ENCODE results near the gene CTLA4.
"Not testable (repeated sequence)": the region's sequence is repeated elsewhere in the genome, so short reads cannot be mapped to it uniquely, and the experiment has no call there.

Gene CTLA4

GRCh38 chr2:203861607-203862006 lies 6.0 kb upstream of the CTLA4 start:
- no peak for ATAC-seq (replicated peaks)
- no peak overlapping the region for H3K27ac Mint-ChIP-seq
- H3K4me3 Mint-ChIP-seq = no peak overlapping the region

GRCh38 chr2:203869223-203870042 lies 1.9 kb downstream of the CTLA4 start:
- no peaks in the 10 kb centered on the region for H3K9me3 Mint-ChIP-seq
- H3K27me3 Mint-ChIP-seq = no peaks in the 10 kb centered on the region
- H3K4me1 Mint-ChIP-seq (ENCODE audit: low read depth in 2 of 2) = peaks cover 40 to 41% of the 10 kb centered on the region in 2 donors
- ATAC-seq (replicated peaks) (peak; percentile 87), DNase-seq (peak; percentile 30 to 47 (median 36))
- H3K4me3 Mint-ChIP-seq = peak overlapping the region; percentile 65 to 67
- peak overlapping the region; percentile 86 to 91 for H3K27ac Mint-ChIP-seq
- peaks cover 15% of the 10 kb centered on the region for H3K36me3 Mint-ChIP-seq (ENCODE audit: insufficient read depth)

More at GRCh38 chr2:203861607-203862006, 6.0 kb upstream of the CTLA4 start:
- H3K4me1 Mint-ChIP-seq (ENCODE audit: low read depth in 2 of 2) = peaks cover 9 to 17% of the 10 kb centered on the region in 2 donors
- no peaks in the 10 kb centered on the region for H3K27me3 Mint-ChIP-seq
- no peaks in the 10 kb centered on the region for H3K36me3 Mint-ChIP-seq (ENCODE audit: insufficient read depth)
- DNase-seq = no peak
- no peaks in the 10 kb centered on the region for H3K9me3 Mint-ChIP-seq

GRCh38 chr2:203870481-203870880 lies 2.9 kb downstream of the CTLA4 start:
- H3K36me3 Mint-ChIP-seq (ENCODE audit: insufficient read depth) = peaks cover 15% of the 10 kb centered on the region

GRCh38 chr2:203870941-203871340 lies 3.4 kb downstream of the CTLA4 start:
- DNase-seq = no peak
- ATAC-seq (replicated peaks) = no peak
- peaks cover 18% of the 10 kb centered on the region for H3K36me3 Mint-ChIP-seq (ENCODE audit: insufficient read depth)
- H3K27ac Mint-ChIP-seq = peak overlapping the region; percentile 16 to 57
- no peaks in the 10 kb centered on the region for H3K27me3 Mint-ChIP-seq
- H3K4me1 Mint-ChIP-seq (ENCODE audit: low read depth in 2 of 2) = peaks cover 44 to 48% of the 10 kb centered on the region in 2 donors
- no peaks in the 10 kb centered on the region for H3K9me3 Mint-ChIP-seq
- H3K4me3 Mint-ChIP-seq = peak overlapping the region in 1 of 2 donors; percentile 45

More at GRCh38 chr2:203870481-203870880, 2.9 kb downstream of the CTLA4 start:
- Mint-ChIP-seq H3K27ac (peak overlapping the region; percentile 86 to 91), H3K9me3 (no peaks in the 10 kb centered on the region), H3K4me1 (ENCODE audit: low read depth in 2 of 2) (peaks cover 44 to 45% of the 10 kb centered on the region in 2 donors), H3K27me3 (no peaks in the 10 kb centered on the region), H3K4me3 (peak overlapping the region; percentile 65 to 67)
- ATAC-seq (replicated peaks) = no peak
- no peak for DNase-seq

DNA sequence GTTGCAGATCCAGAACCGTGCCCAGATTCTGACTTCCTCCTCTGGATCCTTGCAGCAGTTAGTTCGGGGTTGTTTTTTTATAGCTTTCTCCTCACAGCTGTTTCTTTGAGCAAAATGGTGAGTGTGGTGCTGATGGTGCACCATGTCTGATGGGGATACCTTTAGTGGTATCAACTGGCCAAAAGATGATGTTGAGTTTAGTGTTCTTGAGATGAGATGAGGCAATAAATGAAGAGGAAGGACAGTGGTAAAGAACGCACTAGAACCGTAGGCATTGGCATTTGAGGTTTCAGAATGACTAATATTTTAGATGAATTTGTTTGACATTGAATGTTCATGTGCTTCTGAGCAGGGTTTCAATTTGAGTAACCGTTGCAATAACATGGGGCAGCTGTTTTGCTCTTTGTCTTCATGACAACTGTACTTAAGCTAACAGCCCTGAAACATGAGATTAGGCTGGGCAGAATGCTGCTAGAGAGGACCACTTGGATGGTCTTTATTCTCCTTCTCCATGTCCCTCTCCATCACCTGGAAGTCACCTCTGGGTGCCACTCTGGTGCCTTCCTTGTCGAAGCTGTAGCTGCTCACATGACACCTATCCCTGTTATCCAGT lies 3.9 kb downstream of the CTLA4 start:
- Mint-ChIP-seq H3K9me3 (no peaks in the 10 kb centered on the region), H3K27me3 (no peaks in the 10 kb centered on the region), H3K4me1 (ENCODE audit: low read depth in 2 of 2) (peaks cover 44 to 48% of the 10 kb centered on the region in 2 donors), H3K4me3 (peak overlapping the region in 1 of 2 donors; percentile 45), H3K27ac (peak overlapping the region; percentile 16 to 57), H3K36me3 (ENCODE audit: insufficient read depth) (peaks cover 18% of the 10 kb centered on the region)
- ATAC-seq (replicated peaks) = peak; percentile 17
- no peak for DNase-seq

DNA sequence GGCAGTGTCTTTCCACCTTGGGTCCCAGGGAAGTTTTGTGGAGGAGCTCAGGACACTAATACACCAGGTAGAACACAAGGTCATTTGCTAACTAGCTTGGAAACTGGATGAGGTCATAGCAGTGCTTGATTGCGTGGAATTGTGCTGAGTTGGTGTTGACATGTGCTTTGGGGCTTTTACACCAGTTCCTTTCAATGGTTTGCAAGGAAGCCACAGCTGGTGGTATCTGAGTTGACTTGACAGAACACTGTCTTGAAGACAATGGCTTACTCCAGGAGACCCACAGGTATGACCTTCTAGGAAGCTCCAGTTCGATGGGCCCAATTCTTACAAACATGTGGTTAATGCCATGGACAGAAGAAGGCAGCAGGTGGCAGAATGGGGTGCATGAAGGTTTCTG lies 5.9 kb downstream of the CTLA4 start:
- Mint-ChIP-seq H3K9me3 (no peaks in the 10 kb centered on the region), H3K27ac (no peak overlapping the region), H3K4me1 (ENCODE audit: low read depth in 2 of 2) (peaks cover 38% of the 10 kb centered on the region in 2 donors), H3K4me3 (no peak overlapping the region), H3K36me3 (ENCODE audit: insufficient read depth) (peaks cover 18% of the 10 kb centered on the region), H3K27me3 (no peaks in the 10 kb centered on the region)
- ATAC-seq (replicated peaks) (no peak), DNase-seq (no peak)

DNA sequence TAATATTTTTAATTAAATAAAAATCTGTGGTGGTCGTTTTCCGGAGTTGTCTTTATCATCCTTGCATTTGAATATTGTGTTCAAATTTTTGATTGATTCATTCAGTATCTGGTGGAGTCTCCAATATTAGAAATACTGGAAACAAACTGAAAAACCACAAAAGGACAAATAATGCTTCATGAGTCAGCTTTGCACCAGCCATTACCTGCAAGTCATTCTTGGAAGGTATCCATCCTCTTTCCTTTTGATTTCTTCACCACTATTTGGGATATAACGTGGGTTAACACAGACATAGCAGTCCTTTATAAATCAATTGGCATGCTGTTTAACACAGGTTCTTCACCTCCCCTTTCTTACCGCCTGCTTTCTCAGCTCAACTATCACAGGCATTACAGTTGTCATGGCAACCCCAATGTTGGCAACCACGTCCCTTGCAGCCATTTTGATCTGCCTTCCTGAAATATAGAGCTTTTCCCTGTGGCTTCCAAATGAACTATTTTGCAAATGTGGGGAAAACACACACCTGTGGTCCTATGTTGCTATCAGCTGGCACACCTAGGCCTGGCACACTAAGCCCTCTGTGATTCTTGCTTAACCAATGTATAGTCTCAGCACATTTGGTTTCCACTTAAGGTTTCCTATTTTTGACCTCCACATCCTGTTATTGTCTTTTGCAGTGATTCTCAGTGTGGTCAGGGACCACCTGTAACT lies 6.5 kb downstream of the CTLA4 start:
- Mint-ChIP-seq H3K27me3 (no peaks in the 10 kb centered on the region), H3K4me3 (peak overlapping the region in 1 of 2 donors; percentile 39), H3K4me1 (ENCODE audit: low read depth in 2 of 2) (peaks cover 36% of the 10 kb centered on the region in 2 donors), H3K27ac (peak overlapping the region; percentile 2 to 18), H3K9me3 (no peaks in the 10 kb centered on the region), H3K36me3 (ENCODE audit: insufficient read depth) (peaks cover 18% of the 10 kb centered on the region)
- no peak for DNase-seq
- no peak for ATAC-seq (replicated peaks)

DNA sequence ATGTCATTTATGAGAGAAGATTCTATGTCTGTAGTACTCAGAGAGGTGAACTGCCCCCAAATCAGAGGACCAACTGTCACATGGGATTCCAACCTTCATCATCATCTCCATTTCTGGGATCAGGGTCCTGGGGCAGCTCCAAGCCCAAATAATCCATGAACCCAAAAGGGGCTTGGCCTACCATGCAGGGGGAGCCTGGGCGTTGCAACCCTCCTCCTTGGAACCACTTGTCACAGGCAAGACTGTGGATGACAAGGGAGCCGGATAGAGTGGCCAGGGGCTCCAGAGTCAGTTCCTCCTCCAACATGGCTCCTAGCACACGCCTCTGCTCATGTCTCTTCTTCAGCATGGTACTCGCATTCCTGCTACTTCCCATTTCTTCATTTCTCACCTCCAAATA lies 7.9 kb downstream of the CTLA4 start:
- H3K27ac Mint-ChIP-seq = peak overlapping the region in 1 of 2 donors; percentile 2
- ATAC-seq (replicated peaks) = no peak
- peaks cover 22 to 24% of the 10 kb centered on the region in 2 donors for H3K4me1 Mint-ChIP-seq (ENCODE audit: low read depth in 2 of 2)

GRCh38 chr2:203876328-203876727 lies 8.8 kb downstream of the CTLA4 start:
- Mint-ChIP-seq H3K27me3 (no peaks in the 10 kb centered on the region), H3K27ac (no peak overlapping the region), H3K36me3 (ENCODE audit: insufficient read depth) (peaks cover 8% of the 10 kb centered on the region), H3K4me1 (ENCODE audit: low read depth in 2 of 2) (peaks cover 18 to 19% of the 10 kb centered on the region in 2 donors), H3K4me3 (no peak overlapping the region), H3K9me3 (no peaks in the 10 kb centered on the region)
- no peak for DNase-seq
- no peak for ATAC-seq (replicated peaks)

More for the DNA sequence above, 7.9 kb downstream of the CTLA4 start:
- Mint-ChIP-seq H3K4me3 (no peak overlapping the region), H3K9me3 (no peaks in the 10 kb centered on the region), H3K36me3 (ENCODE audit: insufficient read depth) (peaks cover 12% of the 10 kb centered on the region), H3K27me3 (no peaks in the 10 kb centered on the region)
- DNase-seq = no peak

- Mint-ChIP-seq H3K27ac (no peak overlapping the region), H3K27me3 (no peaks in the 10 kb centered on the region), H3K36me3 (ENCODE audit: insufficient read depth) (peaks cover 8% of the 10 kb centered on the region), H3K4me3 (no peak overlapping the region), H3K9me3 (no peaks in the 10 kb centered on the region), H3K4me1 (ENCODE audit: low read depth in 2 of 2) (peaks cover 12% of the 10 kb centered on the region in 2 donors)
- ATAC-seq (replicated peaks) (no peak), DNase-seq (no peak)
Measured at GRCh38 chr2:203878063-203878462, 10.5 kb downstream of the CTLA4 start.

GRCh38 chr2:203880557-203881125 lies 13.1 kb downstream of the CTLA4 start:
- peaks cover 0 to 2% of the 10 kb centered on the region in 2 donors for H3K4me1 Mint-ChIP-seq (ENCODE audit: low read depth in 2 of 2)
- no peaks in the 10 kb centered on the region for H3K9me3 Mint-ChIP-seq
- DNase-seq (no peak), ATAC-seq (replicated peaks) (peak; percentile 14)
- no peak overlapping the region for H3K4me3 Mint-ChIP-seq
- peaks cover 2% of the 10 kb centered on the region for H3K36me3 Mint-ChIP-seq (ENCODE audit: insufficient read depth)
- H3K27me3 Mint-ChIP-seq = no peaks in the 10 kb centered on the region
- H3K27ac Mint-ChIP-seq = no peak overlapping the region

GRCh38 chr2:203881185-203881584 lies 13.6 kb downstream of the CTLA4 start:
- not testable (repeated sequence) for H3K36me3 Mint-ChIP-seq (ENCODE audit: insufficient read depth); H3K4me3 Mint-ChIP-seq; H3K27ac Mint-ChIP-seq; H3K27me3 Mint-ChIP-seq; DNase-seq; H3K4me1 Mint-ChIP-seq (ENCODE audit: low read depth in 2 of 2); H3K9me3 Mint-ChIP-seq; ATAC-seq (replicated peaks)

- no peak overlapping the region for H3K4me3 Mint-ChIP-seq
- H3K4me1 Mint-ChIP-seq (ENCODE audit: low read depth in 2 of 2) = peaks cover 0 to 2% of the 10 kb centered on the region in 2 donors
- ATAC-seq (replicated peaks) (no peak), DNase-seq (no peak)
- no peaks in the 10 kb centered on the region for H3K9me3 Mint-ChIP-seq
- H3K27me3 Mint-ChIP-seq = no peaks in the 10 kb centered on the region
- H3K36me3 Mint-ChIP-seq (ENCODE audit: insufficient read depth) = no peaks in the 10 kb centered on the region
- H3K27ac Mint-ChIP-seq = no peak overlapping the region
Measured at GRCh38 chr2:203882551-203882950, 15.0 kb downstream of the CTLA4 start.

Measured in effector memory CD8-positive, alpha-beta T cell (primary cell).